Activated T-cell treated with anti-CD3 and anti-CD28 coated beads, Interleukin-2, amount 50 U/mL, for 24 hours (primary cell): ENCODE results near the gene CHST2.
A peak's percentile ranks its signal among the peaks of the same experiment; 100 is the strongest.

Experiments used
- DNase-seq: peaks from one replicate; pipeline ENCODE4 v3.0.0-alpha.2; 2020
- H3K27ac Mint-ChIP-seq: 2 replicates; pipeline ENCODE4 v1.8.0; 2020; ENCODE audit warnings: mild to moderate bottlenecking, mixed read lengths
- H3K27me3 Mint-ChIP-seq: 2 replicates; pipeline ENCODE4 v1.8.0; 2020; ENCODE audit warnings: mixed read lengths
- H3K36me3 Mint-ChIP-seq: 2 replicates; pipeline ENCODE4 v1.8.0; 2020; ENCODE audit warnings: low read depth, mixed read lengths
- H3K4me1 Mint-ChIP-seq: 2 replicates; pipeline ENCODE4 v1.8.0; 2020; ENCODE audit warnings: low read depth, mixed read lengths
- H3K4me3 Mint-ChIP-seq: 2 replicates; pipeline ENCODE4 v1.8.0; 2020; ENCODE audit warnings: mild to moderate bottlenecking, moderate library complexity, mixed read lengths
- H3K9me3 Mint-ChIP-seq: 2 replicates; pipeline ENCODE4 v1.8.0; 2020; ENCODE audit warnings: mixed read lengths

The CHST2 gene

GRCh38 chr3:143137435-143138036 is 18.0 kb downstream of the CHST2 start:
- Mint-ChIP-seq H3K36me3 (no peaks in the 10 kb centered on the region), H3K27ac (no peak overlapping the region), H3K27me3 (no peaks in the 10 kb centered on the region), H3K9me3 (no peaks in the 10 kb centered on the region), H3K4me3 (no peak overlapping the region), H3K4me1 (peaks cover 15% of the 10 kb centered on the region)
- no peak for DNase-seq

GRCh38 chr3:143138953-143139352 is 19.4 kb downstream of the CHST2 start:
- Mint-ChIP-seq H3K9me3 (no peaks in the 10 kb centered on the region), H3K27me3 (no peaks in the 10 kb centered on the region), H3K4me1 (peaks cover 9% of the 10 kb centered on the region), H3K27ac (no peak overlapping the region), H3K4me3 (no peak overlapping the region), H3K36me3 (no peaks in the 10 kb centered on the region)
- no peak for DNase-seq

- H3K27me3 Mint-ChIP-seq = no peaks in the 10 kb centered on the region
- peaks cover 9% of the 10 kb centered on the region for H3K4me1 Mint-ChIP-seq
- no peak overlapping the region for H3K27ac Mint-ChIP-seq
- H3K36me3 Mint-ChIP-seq = no peaks in the 10 kb centered on the region
- H3K4me3 Mint-ChIP-seq = no peak overlapping the region
- H3K9me3 Mint-ChIP-seq = no peaks in the 10 kb centered on the region
- DNase-seq = no peak
These were observed 20.2 kb downstream of the CHST2 start for GRCh38 chr3:143139762-143140161.

GRCh38 chr3:143140550-143140949 is 21.0 kb downstream of the CHST2 start:
- Mint-ChIP-seq H3K36me3 (no peaks in the 10 kb centered on the region), H3K27me3 (no peaks in the 10 kb centered on the region), H3K4me1 (peaks cover 2% of the 10 kb centered on the region), H3K4me3 (no peak overlapping the region), H3K9me3 (no peaks in the 10 kb centered on the region), H3K27ac (no peak overlapping the region)
- DNase-seq = no peak

GRCh38 chr3:143142354-143142753 is 22.8 kb downstream of the CHST2 start:
- no peaks in the 10 kb centered on the region for H3K4me1 Mint-ChIP-seq
- no peak overlapping the region for H3K27ac Mint-ChIP-seq
- H3K36me3 Mint-ChIP-seq = no peaks in the 10 kb centered on the region
- no peak for DNase-seq
- H3K4me3 Mint-ChIP-seq = no peak overlapping the region
- no peaks in the 10 kb centered on the region for H3K27me3 Mint-ChIP-seq
- H3K9me3 Mint-ChIP-seq = no peaks in the 10 kb centered on the region

- DNase-seq = no peak
- Mint-ChIP-seq H3K36me3 (no peaks in the 10 kb centered on the region), H3K9me3 (no peaks in the 10 kb centered on the region)
These were observed 26.3 kb downstream of the CHST2 start for GRCh38 chr3:143145906-143146305.

GRCh38 chr3:143146486-143147274 is 27.1 kb downstream of the CHST2 start:
- no peaks in the 10 kb centered on the region for H3K9me3 Mint-ChIP-seq
- no peak overlapping the region for H3K4me3 Mint-ChIP-seq
- H3K4me1 Mint-ChIP-seq = peaks cover 4% of the 10 kb centered on the region
- H3K27me3 Mint-ChIP-seq = no peaks in the 10 kb centered on the region
- no peak overlapping the region for H3K27ac Mint-ChIP-seq
- no peak for DNase-seq
- no peaks in the 10 kb centered on the region for H3K36me3 Mint-ChIP-seq

More at GRCh38 chr3:143145906-143146305, 26.3 kb downstream of the CHST2 start:
- Mint-ChIP-seq H3K4me1 (peaks cover 2% of the 10 kb centered on the region), H3K27me3 (no peaks in the 10 kb centered on the region), H3K4me3 (no peak overlapping the region), H3K27ac (no peak overlapping the region)

GRCh38 chr3:143147707-143148106 is 28.1 kb downstream of the CHST2 start:
- no peak for DNase-seq
- Mint-ChIP-seq H3K27ac (no peak overlapping the region), H3K4me1 (peaks cover 10% of the 10 kb centered on the region), H3K27me3 (no peaks in the 10 kb centered on the region), H3K4me3 (no peak overlapping the region), H3K36me3 (no peaks in the 10 kb centered on the region), H3K9me3 (no peaks in the 10 kb centered on the region)

GRCh38 chr3:143150071-143150470 is 30.5 kb downstream of the CHST2 start:
- H3K27ac Mint-ChIP-seq = no peak overlapping the region
- no peak for DNase-seq
- H3K4me1 Mint-ChIP-seq = peaks cover 13% of the 10 kb centered on the region
- no peaks in the 10 kb centered on the region for H3K27me3 Mint-ChIP-seq
- no peaks in the 10 kb centered on the region for H3K9me3 Mint-ChIP-seq
- H3K36me3 Mint-ChIP-seq = no peaks in the 10 kb centered on the region
- H3K4me3 Mint-ChIP-seq = no peak overlapping the region

- Mint-ChIP-seq H3K4me1 (peaks cover 13% of the 10 kb centered on the region), H3K4me3 (no peak overlapping the region), H3K27ac (no peak overlapping the region), H3K27me3 (no peaks in the 10 kb centered on the region), H3K9me3 (no peaks in the 10 kb centered on the region), H3K36me3 (no peaks in the 10 kb centered on the region)
- no peak for DNase-seq
These were observed 31.6 kb downstream of the CHST2 start for GRCh38 chr3:143151004-143151731.

- Mint-ChIP-seq H3K27ac (no peak overlapping the region), H3K9me3 (no peaks in the 10 kb centered on the region), H3K4me3 (no peak overlapping the region), H3K27me3 (no peaks in the 10 kb centered on the region), H3K4me1 (peaks cover 13% of the 10 kb centered on the region), H3K36me3 (no peaks in the 10 kb centered on the region)
- no peak for DNase-seq
These were observed 32.5 kb downstream of the CHST2 start for GRCh38 chr3:143152043-143152442.

GRCh38 chr3:143155756-143156155 is 36.2 kb downstream of the CHST2 start:
- peaks cover 29% of the 10 kb centered on the region for H3K4me1 Mint-ChIP-seq
- no peak for DNase-seq
- no peak overlapping the region for H3K27ac Mint-ChIP-seq
- no peaks in the 10 kb centered on the region for H3K36me3 Mint-ChIP-seq
- no peak overlapping the region for H3K4me3 Mint-ChIP-seq
- no peaks in the 10 kb centered on the region for H3K9me3 Mint-ChIP-seq
- H3K27me3 Mint-ChIP-seq = no peaks in the 10 kb centered on the region

- no peak for DNase-seq
- Mint-ChIP-seq H3K27ac (peak overlapping the region; percentile 63), H3K27me3 (no peaks in the 10 kb centered on the region), H3K4me3 (no peak overlapping the region), H3K9me3 (no peaks in the 10 kb centered on the region), H3K36me3 (no peaks in the 10 kb centered on the region), H3K4me1 (peaks cover 32% of the 10 kb centered on the region)
These were observed 38.7 kb downstream of the CHST2 start for GRCh38 chr3:143158014-143158988.

GRCh38 chr3:143160437-143160836 is 40.9 kb downstream of the CHST2 start:
- H3K36me3 Mint-ChIP-seq = no peaks in the 10 kb centered on the region
- no peak for DNase-seq
- no peak overlapping the region for H3K27ac Mint-ChIP-seq
- no peak overlapping the region for H3K4me3 Mint-ChIP-seq
- no peaks in the 10 kb centered on the region for H3K27me3 Mint-ChIP-seq
- H3K9me3 Mint-ChIP-seq = no peaks in the 10 kb centered on the region
- peaks cover 50% of the 10 kb centered on the region for H3K4me1 Mint-ChIP-seq
